HG03442 (cell line): ENCODE data around the gene MICAL3.
"Not testable (repeated sequence)": the region's sequence is repeated elsewhere in the genome, so short reads cannot be mapped to it uniquely, and the experiment has no call there.

Source experiments
- ATAC-seq: cut with Tn5 transposase; IDR thresholded peaks from one replicate; pipeline ENCODE4 v1.9.1; 2021; ENCODE audit warnings: mild to moderate bottlenecking, moderate library complexity; ENCODE audit not compliant: unreplicated experiment

MICAL3 gene

GRCh38 chr22:18032455-18033101, 8.2 kb upstream of the MICAL3 start:
- ATAC-seq: no peak

- ATAC-seq: no peak
These were observed 7.5 kb upstream of the MICAL3 start for GRCh38 chr22:18031695-18032454.

GRCh38 chr22:18029686-18030267, 5.4 kb upstream of the MICAL3 start:
- no peak for ATAC-seq

- ATAC-seq: no peak
These were observed 4.6 kb upstream of the MICAL3 start for GRCh38 chr22:18028817-18029527.

- ATAC-seq: not testable (repeated sequence)
These were observed 1.5 kb upstream of the MICAL3 start for GRCh38 chr22:18025898-18026297.

GRCh38 chr22:18024956-18025720, 777 bp upstream of the MICAL3 start:
- ATAC-seq: no peak

GRCh38 chr22:18023509-18024275, 669 bp downstream of the MICAL3 start:
- ATAC-seq: no peak

GRCh38 chr22:18022876-18023275, 1.5 kb downstream of the MICAL3 start:
- ATAC-seq: no peak

GRCh38 chr22:18021431-18021830, 2.9 kb downstream of the MICAL3 start:
- no peak for ATAC-seq

- ATAC-seq: not testable (repeated sequence)
These were observed 3.6 kb downstream of the MICAL3 start for GRCh38 chr22:18020743-18021142.

GRCh38 chr22:18013947-18014346, 10.4 kb downstream of the MICAL3 start:
- ATAC-seq: no peak

GRCh38 chr22:18013436-18013835, 10.9 kb downstream of the MICAL3 start:
- ATAC-seq: no peak

GRCh38 chr22:18012531-18012930, 11.8 kb downstream of the MICAL3 start:
- ATAC-seq: no peak

GRCh38 chr22:18010266-18010665, 14.1 kb downstream of the MICAL3 start:
- no peak for ATAC-seq

- no peak for ATAC-seq
These were observed 16.2 kb downstream of the MICAL3 start for GRCh38 chr22:18008136-18008535.

- ATAC-seq: no peak
These were observed 19.0 kb downstream of the MICAL3 start for GRCh38 chr22:18005201-18005926.

- not testable (repeated sequence) for ATAC-seq
These were observed 22.5 kb downstream of the MICAL3 start for GRCh38 chr22:18001894-18002315.

- ATAC-seq: no peak
These were observed 23.1 kb downstream of the MICAL3 start for GRCh38 chr22:18001040-18001893.
